Measurements from ENCODE around the gene LCE1A.

LCE1A gene, protein sequence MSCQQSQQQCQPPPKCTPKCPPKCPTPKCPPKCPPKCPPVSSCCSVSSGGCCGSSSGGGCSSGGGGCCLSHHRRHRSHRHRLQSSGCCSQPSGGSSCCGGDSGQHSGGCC

GRCh38 chr1:152827173-152827572 is at the start of gene LCE1A:
Gene LCE1A, plus strand, starts transcription at chr1:152827473. Its CDS starts 0 bp downstream, at chr1:152827473.
- H3K4me3 Mint-ChIP-seq = no peak within 1 kb of the TSS
- H3K36me3 Mint-ChIP-seq = no peaks in the 10 kb centered on the region
- peaks cover 19% of the 10 kb centered on the region for H3K27me3 Mint-ChIP-seq
- no peak within 1 kb of the TSS for H3K27ac Mint-ChIP-seq
- peaks cover 12% of the 10 kb centered on the region for H3K9me3 Mint-ChIP-seq
- no peaks in the 10 kb centered on the region for H3K4me1 Mint-ChIP-seq

GRCh38 chr1:152777510-152778137 is 49.6 kb upstream of the LCE1A start:
- H3K27me3 Mint-ChIP-seq = peaks cover 21% of the 10 kb centered on the region

GRCh38 chr1:152783095-152783494 is 44.2 kb upstream of the LCE1A start:
- no peaks in the 10 kb centered on the region for H3K9me3 Mint-ChIP-seq
- H3K4me3 Mint-ChIP-seq = no peak overlapping the region
- peaks cover 25% of the 10 kb centered on the region for H3K27me3 Mint-ChIP-seq
- no peaks in the 10 kb centered on the region for H3K36me3 Mint-ChIP-seq
- no peak overlapping the region for H3K27ac Mint-ChIP-seq
- no peaks in the 10 kb centered on the region for H3K4me1 Mint-ChIP-seq

More at GRCh38 chr1:152777510-152778137, 49.6 kb upstream of the LCE1A start:
- Mint-ChIP-seq H3K4me3 (no peak overlapping the region), H3K9me3 (peaks cover 6% of the 10 kb centered on the region), H3K27ac (no peak overlapping the region), H3K4me1 (no peaks in the 10 kb centered on the region), H3K36me3 (no peaks in the 10 kb centered on the region)

DNA sequence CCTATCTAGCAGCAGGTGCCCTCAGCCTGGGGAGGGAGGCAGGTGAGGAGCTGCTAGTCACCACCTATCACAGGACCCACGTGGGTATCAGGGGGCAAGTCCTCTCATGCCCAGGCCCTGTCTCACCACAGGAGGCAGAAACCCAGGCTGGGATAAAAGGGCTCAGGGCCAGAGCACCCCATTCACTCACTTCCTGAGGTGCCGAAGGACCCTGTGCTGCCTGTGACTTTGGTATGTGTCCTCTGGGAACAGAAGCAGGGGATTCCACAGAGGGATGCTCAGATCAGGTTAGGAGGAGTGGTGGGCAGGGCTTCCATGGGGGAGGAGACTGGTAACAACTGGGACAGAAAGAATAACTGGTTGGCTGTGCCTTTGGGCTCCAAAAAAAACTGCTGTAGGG is 41.2 kb upstream of the LCE1A start, which contains the start of gene LCE1E:
Gene LCE1E (plus strand): TSS at position 181 of the 400 bp plus-strand sequence. CDS start 1,043 bp downstream, outside the sequence.
- H3K27me3 Mint-ChIP-seq = peaks cover 22% of the 10 kb centered on the region
- H3K27ac Mint-ChIP-seq = no peak within 1 kb of the TSS
- no peaks in the 10 kb centered on the region for H3K9me3 Mint-ChIP-seq

GRCh38 chr1:152795686-152796085 is 31.6 kb upstream of the LCE1A start:
- Mint-ChIP-seq H3K4me1 (no peaks in the 10 kb centered on the region), H3K4me3 (no peak overlapping the region), H3K27me3 (peaks cover 20% of the 10 kb centered on the region), H3K27ac (no peak overlapping the region), H3K9me3 (no peaks in the 10 kb centered on the region), H3K36me3 (no peaks in the 10 kb centered on the region)

More for the DNA sequence above, 41.2 kb upstream of the LCE1A start, which contains the start of gene LCE1E:
- Mint-ChIP-seq H3K4me3 (no peak within 1 kb of the TSS), H3K4me1 (no peaks in the 10 kb centered on the region), H3K36me3 (no peaks in the 10 kb centered on the region)

DNA sequence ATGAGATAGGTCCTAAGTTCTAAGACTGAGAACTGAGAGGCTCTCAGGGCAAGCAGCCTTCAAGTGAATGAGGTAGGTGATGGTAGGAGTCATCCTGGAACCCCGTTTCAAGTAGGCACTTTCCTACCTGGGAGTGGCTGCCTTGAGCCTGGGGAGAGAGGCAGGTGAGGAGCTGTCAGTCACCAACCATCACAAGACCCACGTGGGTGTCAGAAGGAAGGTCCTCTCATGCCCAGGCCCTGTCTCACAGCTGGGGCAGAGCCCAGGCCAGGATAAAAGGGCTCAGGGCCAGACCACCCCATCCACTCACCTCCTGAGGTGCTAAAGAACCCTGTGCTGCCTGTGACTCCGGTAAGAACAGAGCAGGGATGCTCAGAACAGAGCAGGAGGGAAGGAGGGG is 30.9 kb upstream of the LCE1A start, which contains the start of gene LCE1D:
Gene LCE1D (plus strand): TSS at position 301 of the 400 bp plus-strand sequence. CDS start 1,074 bp downstream, outside the sequence.
- H3K27ac Mint-ChIP-seq = no peak within 1 kb of the TSS
- peaks cover 18% of the 10 kb centered on the region for H3K27me3 Mint-ChIP-seq
- H3K4me1 Mint-ChIP-seq = no peaks in the 10 kb centered on the region
- no peak within 1 kb of the TSS for H3K4me3 Mint-ChIP-seq
- H3K36me3 Mint-ChIP-seq = no peaks in the 10 kb centered on the region
- no peaks in the 10 kb centered on the region for H3K9me3 Mint-ChIP-seq

DNA sequence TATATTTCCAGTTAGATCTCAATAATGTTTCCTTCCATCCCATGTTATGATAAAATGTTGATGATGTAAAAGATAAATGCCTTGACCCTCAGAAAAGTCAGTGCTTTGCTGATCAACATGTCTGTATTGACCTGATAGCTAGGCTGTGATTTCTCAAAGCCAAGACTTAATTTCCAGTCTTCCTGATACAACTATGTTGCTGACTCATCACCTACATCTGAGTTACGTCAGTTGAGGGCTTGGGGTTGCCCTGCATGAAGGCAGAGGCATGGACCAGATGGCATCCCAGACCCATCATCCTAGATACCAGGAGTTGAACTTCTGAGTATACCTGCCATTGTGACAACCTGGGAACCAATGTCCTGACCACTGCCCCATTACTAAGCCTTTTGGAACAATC is 25.9 kb upstream of the LCE1A start:
- Mint-ChIP-seq H3K36me3 (no peaks in the 10 kb centered on the region), H3K27ac (no peak overlapping the region), H3K4me3 (no peak overlapping the region), H3K27me3 (peaks cover 17% of the 10 kb centered on the region), H3K4me1 (no peaks in the 10 kb centered on the region), H3K9me3 (no peaks in the 10 kb centered on the region)

DNA sequence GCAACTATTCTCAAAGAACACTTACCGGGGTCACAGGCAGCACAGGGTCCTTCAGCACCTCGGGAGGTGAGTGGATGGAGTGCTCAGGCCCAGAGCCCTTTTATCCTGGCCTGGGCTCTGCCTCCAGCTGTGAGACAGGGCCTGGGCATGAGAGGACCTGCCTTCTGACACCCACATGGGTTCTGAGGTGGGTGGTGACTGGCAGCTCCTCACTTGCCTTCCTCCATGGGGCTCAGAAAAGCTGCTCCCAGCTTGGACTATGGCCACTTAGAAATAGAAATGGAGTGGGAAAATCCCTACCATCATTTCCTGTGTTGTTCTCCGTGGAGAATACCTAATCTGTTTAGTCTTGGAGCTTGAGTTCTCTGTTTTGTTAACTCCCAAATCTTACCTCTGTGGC is 20.7 kb upstream of the LCE1A start, which contains the start of gene LCE1C:
Gene LCE1C (minus strand): TSS at position 76 of the 400 bp plus-strand sequence. CDS start 1,173 bp downstream, outside the sequence.
- H3K9me3 Mint-ChIP-seq = no peaks in the 10 kb centered on the region
- H3K27me3 Mint-ChIP-seq = peaks cover 7% of the 10 kb centered on the region
- no peak within 1 kb of the TSS for H3K4me3 Mint-ChIP-seq
- H3K4me1 Mint-ChIP-seq = no peaks in the 10 kb centered on the region
- H3K36me3 Mint-ChIP-seq = no peaks in the 10 kb centered on the region
- H3K27ac Mint-ChIP-seq = no peak within 1 kb of the TSS

- Mint-ChIP-seq H3K27ac (no peak overlapping the region), H3K9me3 (no peaks in the 10 kb centered on the region), H3K4me3 (no peak overlapping the region), H3K27me3 (peaks cover 14% of the 10 kb centered on the region), H3K4me1 (no peaks in the 10 kb centered on the region), H3K36me3 (no peaks in the 10 kb centered on the region)
These were observed 16.2 kb upstream of the LCE1A start for GRCh38 chr1:152811050-152811449.

DNA sequence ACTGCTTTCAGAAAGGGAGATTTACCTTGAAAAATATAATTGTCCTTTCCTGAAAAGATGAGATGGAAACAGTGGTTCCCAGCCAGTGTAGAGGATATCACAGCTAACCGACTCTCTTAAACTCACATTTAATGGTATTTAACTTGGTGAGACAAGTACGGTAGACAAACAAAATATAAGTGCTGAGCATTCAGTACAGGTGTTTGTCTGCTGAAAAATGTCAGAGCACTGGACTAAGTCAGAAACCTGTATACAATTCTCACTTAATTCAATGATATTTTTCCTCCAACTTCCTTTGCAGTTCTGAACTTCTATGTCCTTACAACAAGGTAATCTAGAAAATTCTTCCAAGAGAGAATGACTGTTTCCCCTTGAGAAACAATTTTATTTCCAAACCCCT is 15.6 kb upstream of the LCE1A start, which contains the start of gene LCE1B:
Gene LCE1B (plus strand): TSS at position 301 of the 400 bp plus-strand sequence. CDS start 476 bp downstream, outside the sequence.
- no peak within 1 kb of the TSS for H3K4me3 Mint-ChIP-seq
- no peak within 1 kb of the TSS for H3K27ac Mint-ChIP-seq
- H3K36me3 Mint-ChIP-seq = no peaks in the 10 kb centered on the region
- H3K4me1 Mint-ChIP-seq = no peaks in the 10 kb centered on the region
- no peaks in the 10 kb centered on the region for H3K9me3 Mint-ChIP-seq
- peaks cover 14% of the 10 kb centered on the region for H3K27me3 Mint-ChIP-seq

- no peaks in the 10 kb centered on the region for H3K9me3 Mint-ChIP-seq
- H3K27ac Mint-ChIP-seq = no peak overlapping the region
- H3K36me3 Mint-ChIP-seq = no peaks in the 10 kb centered on the region
- H3K4me1 Mint-ChIP-seq = no peaks in the 10 kb centered on the region
- peaks cover 13% of the 10 kb centered on the region for H3K27me3 Mint-ChIP-seq
- no peak overlapping the region for H3K4me3 Mint-ChIP-seq
These were observed 10.0 kb upstream of the LCE1A start for GRCh38 chr1:152817309-152817708.

DNA sequence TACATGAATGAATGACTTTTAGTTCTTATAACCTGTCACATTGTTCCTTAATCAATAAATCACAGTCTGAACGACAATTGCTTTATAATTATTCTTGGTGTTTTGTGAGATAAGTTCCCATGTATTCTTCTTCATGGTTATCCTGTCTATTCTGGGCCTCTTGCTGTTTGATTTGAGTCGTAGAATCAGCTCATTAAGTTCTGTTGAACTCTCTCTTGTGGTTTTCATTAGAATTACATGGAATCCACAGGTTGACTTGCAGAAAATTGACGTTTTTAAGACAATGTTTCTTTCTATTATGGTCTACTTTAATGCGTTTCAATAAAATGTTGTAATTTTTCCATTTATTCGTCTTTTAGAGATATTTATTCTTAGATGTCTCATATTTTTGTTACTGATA is 4.0 kb upstream of the LCE1A start:
- no peaks in the 10 kb centered on the region for H3K9me3 Mint-ChIP-seq
- H3K27me3 Mint-ChIP-seq = peaks cover 11% of the 10 kb centered on the region
- H3K36me3 Mint-ChIP-seq = no peaks in the 10 kb centered on the region
- H3K27ac Mint-ChIP-seq = no peak overlapping the region
- no peak overlapping the region for H3K4me3 Mint-ChIP-seq
- no peaks in the 10 kb centered on the region for H3K4me1 Mint-ChIP-seq

- Mint-ChIP-seq H3K9me3 (peaks cover 6% of the 10 kb centered on the region), H3K27me3 (peaks cover 14% of the 10 kb centered on the region), H3K4me3 (no peak overlapping the region), H3K36me3 (no peaks in the 10 kb centered on the region), H3K27ac (no peak overlapping the region), H3K4me1 (no peaks in the 10 kb centered on the region)
These were observed 2.3 kb upstream of the LCE1A start for GRCh38 chr1:152824964-152825363.

- H3K36me3 Mint-ChIP-seq = no peaks in the 10 kb centered on the region
- no peaks in the 10 kb centered on the region for H3K9me3 Mint-ChIP-seq
- H3K27ac Mint-ChIP-seq = no peak overlapping the region
- no peaks in the 10 kb centered on the region for H3K4me1 Mint-ChIP-seq
- peaks cover 5% of the 10 kb centered on the region for H3K27me3 Mint-ChIP-seq
- H3K4me3 Mint-ChIP-seq = no peak overlapping the region
These were observed 9.6 kb downstream of the LCE1A start for GRCh38 chr1:152836870-152837269.

DNA sequence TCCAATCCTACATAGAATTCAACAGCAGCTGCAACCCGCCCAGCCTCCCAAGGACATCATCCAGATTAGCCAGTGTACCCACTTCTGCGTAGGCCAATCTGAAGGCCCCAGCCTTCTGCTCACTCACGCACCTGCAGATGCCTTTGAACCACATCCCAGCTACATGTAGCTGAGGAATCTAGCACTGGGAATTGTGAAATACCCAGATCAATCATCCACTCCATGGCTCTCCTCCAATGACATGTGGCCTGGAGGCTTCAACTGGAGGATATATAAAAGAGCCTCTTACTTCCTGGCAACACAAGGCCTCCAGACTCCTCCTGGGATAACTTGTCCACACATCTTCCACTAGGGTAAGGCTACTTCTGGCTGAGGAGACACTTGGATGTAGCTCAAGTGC is 15.3 kb downstream of the LCE1A start, which contains the start of gene LCE6A:
Gene LCE6A (plus strand): TSS at position 301 of the 400 bp plus-strand sequence. CDS start 665 bp downstream, outside the sequence.
- Mint-ChIP-seq H3K4me1 (no peaks in the 10 kb centered on the region), H3K27ac (no peak within 1 kb of the TSS), H3K36me3 (no peaks in the 10 kb centered on the region), H3K4me3 (no peak within 1 kb of the TSS), H3K27me3 (peaks cover 8% of the 10 kb centered on the region), H3K9me3 (no peaks in the 10 kb centered on the region)

DNA sequence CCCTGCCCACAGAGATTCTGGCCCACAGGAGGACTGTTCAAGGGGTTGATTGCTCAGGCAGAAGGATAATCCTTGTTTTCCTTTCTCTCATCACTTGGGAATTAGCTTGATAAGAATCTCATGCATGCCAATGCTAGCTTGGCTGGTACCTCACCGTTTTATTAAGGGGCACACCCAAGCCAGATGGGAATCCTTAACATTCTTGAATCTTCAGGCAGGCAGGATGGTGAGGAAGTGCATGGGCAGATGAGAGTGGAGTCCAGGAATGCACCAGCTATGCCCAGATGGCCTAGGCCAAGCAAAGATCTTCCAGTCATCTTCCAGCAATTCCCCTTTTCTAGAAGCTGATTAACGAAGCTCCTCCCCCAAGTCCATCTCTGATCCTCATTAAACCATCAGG is 28.4 kb downstream of the LCE1A start:
- Mint-ChIP-seq H3K4me3 (no peak overlapping the region), H3K27ac (no peak overlapping the region), H3K36me3 (no peaks in the 10 kb centered on the region), H3K9me3 (no peaks in the 10 kb centered on the region), H3K27me3 (peaks cover 3% of the 10 kb centered on the region), H3K4me1 (no peaks in the 10 kb centered on the region)
